ENCODE measurements around the gene GNAS.

GRCh38 chr20:58945965-58946631, 93.6 kb downstream of the GNAS start:
- TF ChIP-seq NFIC (IDR thresholded peaks at IDR 0.05; ENCODE audit: low read depth, low read length) (no peak), ZNF217 (IDR thresholded peaks at IDR 0.05) (no peak), CTCF (IDR thresholded peaks at IDR 0.05 in 2 of 3, conservative IDR thresholded peaks at IDR 0.05 in 1 of 3; ENCODE audit: control insufficient read depth in 2 of 3, extremely low read depth in 1 of 3, insufficient read depth in 1 of 3, low read depth in 3 of 3, low read length in 3 of 3) (no peak), PBX3 (IDR thresholded peaks at IDR 0.05; ENCODE audit: insufficient replicate concordance, low read depth, low read length) (no peak)
